Peyer's patch (tissue), 4 donors: Measurements from ENCODE around the gene POLK.

Experiments
- POLR2A ChIP-seq, 2 donors: fragments of 450-650 bp; IDR thresholded peaks; one replicate each; pipeline ENCODE4 v1.5.1; 2017; ENCODE audit warnings: antibody characterized with exemption in 2 of 2, mild to moderate bottlenecking in 2 of 2, moderate library complexity in 2 of 2
- TF ChIP-seq, protein P1 (sequence below), 6 experiments: fragments of 450-650 bp in 4 of 6; fragments of 200-600 bp in 2 of 6; sonication (generic) in 1 of 6; IDR thresholded peaks; one replicate each; pipeline ENCODE4 v1.5.1; 2017 to 2019; ENCODE audit warnings: antibody characterized with exemption in 6 of 6, mild to moderate bottlenecking in 3 of 6, moderate library complexity in 1 of 6

GRCh38 chr5:75648712-75649111 is 137.0 kb downstream of the POLK start:
- TF ChIP-seq POLR2A (IDR thresholded peaks at IDR 0.05) = no peak
- TF ChIP-seq, protein P1, sequence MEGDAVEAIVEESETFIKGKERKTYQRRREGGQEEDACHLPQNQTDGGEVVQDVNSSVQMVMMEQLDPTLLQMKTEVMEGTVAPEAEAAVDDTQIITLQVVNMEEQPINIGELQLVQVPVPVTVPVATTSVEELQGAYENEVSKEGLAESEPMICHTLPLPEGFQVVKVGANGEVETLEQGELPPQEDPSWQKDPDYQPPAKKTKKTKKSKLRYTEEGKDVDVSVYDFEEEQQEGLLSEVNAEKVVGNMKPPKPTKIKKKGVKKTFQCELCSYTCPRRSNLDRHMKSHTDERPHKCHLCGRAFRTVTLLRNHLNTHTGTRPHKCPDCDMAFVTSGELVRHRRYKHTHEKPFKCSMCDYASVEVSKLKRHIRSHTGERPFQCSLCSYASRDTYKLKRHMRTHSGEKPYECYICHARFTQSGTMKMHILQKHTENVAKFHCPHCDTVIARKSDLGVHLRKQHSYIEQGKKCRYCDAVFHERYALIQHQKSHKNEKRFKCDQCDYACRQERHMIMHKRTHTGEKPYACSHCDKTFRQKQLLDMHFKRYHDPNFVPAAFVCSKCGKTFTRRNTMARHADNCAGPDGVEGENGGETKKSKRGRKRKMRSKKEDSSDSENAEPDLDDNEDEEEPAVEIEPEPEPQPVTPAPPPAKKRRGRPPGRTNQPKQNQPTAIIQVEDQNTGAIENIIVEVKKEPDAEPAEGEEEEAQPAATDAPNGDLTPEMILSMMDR (IDR thresholded peaks at IDR 0.05) = no peak
